Coronary artery (tissue), 2 donors: ENCODE results near the gene REXO5.

ENCODE experiments used
- DNase-seq: peaks from one replicate; pipeline ENCODE4 v3.0.0-alpha.2; 2017; ENCODE audit warnings: low spot score
- H3K27ac ChIP-seq, 2 donors: fragments of 200-600 bp; sonication (generic); one replicate each; pipeline ENCODE4 v1.5.1; 2016 to 2019
- H3K4me3 ChIP-seq: fragments of 200-600 bp; sonication (generic); 2 replicates; pipeline ENCODE4 v1.5.1; 2016; ENCODE audit warnings: mild to moderate bottlenecking, moderate library complexity
- TF ChIP-seq, protein P1 (sequence below): fragments of 200-600 bp; sonication (generic); IDR thresholded peaks from one replicate; pipeline ENCODE4 v1.5.1; 2019; ENCODE audit warnings: antibody characterized with exemption

Gene REXO5

DNA sequence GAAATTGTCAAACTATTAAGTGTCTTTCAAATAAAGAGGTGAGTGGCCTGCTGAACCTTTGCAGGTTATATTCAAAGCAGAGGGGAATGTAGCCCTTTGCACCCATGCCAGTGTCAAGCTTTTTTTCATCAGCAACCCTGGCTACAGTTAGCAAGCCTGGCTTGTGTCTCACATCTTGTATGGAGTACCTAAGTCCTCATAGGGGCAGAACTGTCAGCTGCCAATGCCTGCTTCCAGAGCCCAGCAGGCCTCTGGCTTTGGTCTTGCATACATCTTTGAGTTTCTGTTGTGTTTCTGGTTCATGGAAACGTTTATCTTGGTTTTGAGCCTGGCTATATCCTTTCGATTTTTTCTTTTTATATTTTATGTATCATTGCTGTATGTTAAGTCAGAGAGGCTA lies 26.8 kb downstream of the REXO5 start:
- H3K27ac ChIP-seq = no peak overlapping the region
- DNase-seq = no peak
- H3K4me3 ChIP-seq = no peak overlapping the region
- TF ChIP-seq, protein P1, sequence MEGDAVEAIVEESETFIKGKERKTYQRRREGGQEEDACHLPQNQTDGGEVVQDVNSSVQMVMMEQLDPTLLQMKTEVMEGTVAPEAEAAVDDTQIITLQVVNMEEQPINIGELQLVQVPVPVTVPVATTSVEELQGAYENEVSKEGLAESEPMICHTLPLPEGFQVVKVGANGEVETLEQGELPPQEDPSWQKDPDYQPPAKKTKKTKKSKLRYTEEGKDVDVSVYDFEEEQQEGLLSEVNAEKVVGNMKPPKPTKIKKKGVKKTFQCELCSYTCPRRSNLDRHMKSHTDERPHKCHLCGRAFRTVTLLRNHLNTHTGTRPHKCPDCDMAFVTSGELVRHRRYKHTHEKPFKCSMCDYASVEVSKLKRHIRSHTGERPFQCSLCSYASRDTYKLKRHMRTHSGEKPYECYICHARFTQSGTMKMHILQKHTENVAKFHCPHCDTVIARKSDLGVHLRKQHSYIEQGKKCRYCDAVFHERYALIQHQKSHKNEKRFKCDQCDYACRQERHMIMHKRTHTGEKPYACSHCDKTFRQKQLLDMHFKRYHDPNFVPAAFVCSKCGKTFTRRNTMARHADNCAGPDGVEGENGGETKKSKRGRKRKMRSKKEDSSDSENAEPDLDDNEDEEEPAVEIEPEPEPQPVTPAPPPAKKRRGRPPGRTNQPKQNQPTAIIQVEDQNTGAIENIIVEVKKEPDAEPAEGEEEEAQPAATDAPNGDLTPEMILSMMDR = no peak

DNA sequence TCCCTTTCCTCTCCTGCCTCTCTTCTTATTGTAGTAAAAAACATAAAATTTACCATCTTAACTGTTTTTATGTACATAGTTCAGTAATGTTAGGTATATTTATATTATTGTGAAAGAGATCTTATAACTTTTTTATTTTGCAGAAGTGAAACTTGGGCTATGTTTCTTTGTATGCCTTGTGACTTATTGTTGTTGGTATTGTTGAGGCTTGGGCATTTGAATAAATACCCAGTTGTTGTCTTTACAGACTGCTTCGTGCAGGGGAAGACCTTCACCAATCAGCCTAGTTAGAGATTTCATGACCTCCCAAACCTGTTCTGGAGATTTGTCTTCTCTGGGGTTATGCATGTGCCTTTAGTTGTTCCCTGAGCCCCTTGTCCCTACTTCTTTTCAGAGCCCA lies 31.9 kb downstream of the REXO5 start:
- Histone ChIP-seq H3K27ac (no peak overlapping the region), H3K4me3 (no peak overlapping the region)
- DNase-seq = no peak
- TF ChIP-seq, protein P1 = no peak

DNA sequence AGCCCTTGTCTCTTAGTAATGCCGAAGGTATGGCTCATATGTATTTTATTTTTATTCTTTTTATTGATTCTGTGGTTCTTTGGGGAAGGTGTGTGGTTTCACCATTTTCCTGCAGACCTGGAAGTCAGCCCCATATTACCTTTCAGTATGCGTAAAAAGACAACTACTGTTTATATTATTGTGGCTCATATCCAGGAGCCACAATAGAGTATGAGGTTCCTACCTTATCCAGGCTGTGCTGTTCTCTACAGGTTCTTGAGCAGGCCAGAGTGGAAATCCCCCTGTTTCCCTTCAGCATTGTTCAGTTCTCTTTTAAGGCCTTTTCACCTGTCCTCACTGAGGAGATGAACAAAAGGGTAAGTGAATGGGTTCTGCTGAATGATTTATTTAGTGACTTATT lies 33.2 kb downstream of the REXO5 start:
- no peak overlapping the region for H3K27ac ChIP-seq
- TF ChIP-seq, protein P1 = no peak
- DNase-seq = no peak
- H3K4me3 ChIP-seq = no peak overlapping the region

DNA sequence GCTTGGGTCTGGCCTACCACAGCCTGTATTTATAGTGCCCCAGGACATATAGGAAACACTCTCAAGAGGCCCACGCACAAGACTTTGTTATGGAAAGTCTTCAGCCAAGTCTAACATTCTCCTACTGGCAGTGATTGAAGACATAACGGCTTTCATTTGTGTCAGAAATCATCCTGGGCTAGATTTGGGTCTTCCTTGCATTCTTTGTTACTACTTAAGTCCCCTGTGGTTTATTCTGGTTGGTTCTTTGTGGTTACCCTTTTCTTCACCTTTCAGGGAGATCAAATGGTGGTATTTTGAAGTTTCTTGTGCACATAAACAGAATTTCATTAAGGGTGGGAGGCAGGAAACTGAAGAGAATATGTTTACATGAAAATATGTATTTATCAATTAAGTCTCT lies 37.7 kb downstream of the REXO5 start:
- TF ChIP-seq, protein P1 = no peak
- no peak overlapping the region for H3K4me3 ChIP-seq
- no peak for DNase-seq
- no peak overlapping the region for H3K27ac ChIP-seq

- no peak overlapping the region for H3K27ac ChIP-seq
- TF ChIP-seq, protein P1 = no peak
- no peak overlapping the region for H3K4me3 ChIP-seq
- DNase-seq = no peak
These were observed 38.3 kb downstream of the REXO5 start for GRCh38 chr16:20844588-20844987.

DNA sequence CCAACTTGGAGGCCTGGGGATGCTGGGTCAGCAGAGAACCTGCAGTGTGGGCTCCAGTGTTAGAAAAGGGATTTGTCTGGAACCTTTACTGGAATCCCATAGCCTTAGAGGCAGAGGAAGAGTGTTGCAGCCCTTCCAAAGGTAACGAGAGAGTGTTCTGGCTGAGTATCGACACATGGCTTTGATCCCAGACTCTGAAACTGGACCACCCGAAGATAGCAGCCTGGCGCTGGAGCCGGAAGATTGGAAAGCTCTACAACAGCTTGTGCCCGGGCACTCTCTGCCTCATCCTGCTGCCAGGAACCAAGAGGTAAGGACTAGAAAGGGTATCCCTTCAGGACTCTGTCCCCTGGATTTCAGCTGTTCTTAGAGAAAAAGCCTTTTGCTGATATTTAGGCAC lies 39.7 kb downstream of the REXO5 start:
- TF ChIP-seq, protein P1 = no peak
- no peak for DNase-seq
- no peak overlapping the region for H3K27ac ChIP-seq
- H3K4me3 ChIP-seq = no peak overlapping the region

- TF ChIP-seq, protein P1 = no peak
- no peak overlapping the region for H3K27ac ChIP-seq
- no peak overlapping the region for H3K4me3 ChIP-seq
- DNase-seq = no peak
These were observed 40.2 kb downstream of the REXO5 start for GRCh38 chr16:20846551-20846950.
